NT2/D1 (cell line): ENCODE results near the gene MAGI2.
"Not testable (repeated sequence)": the region's sequence is repeated elsewhere in the genome, so short reads cannot be mapped to it uniquely, and the experiment has no call there.

ENCODE experiments used
- DNase-seq: peaks from one replicate; pipeline ENCODE4 v3.0.0-alpha.2; 2011; ENCODE audit warnings: low read depth, low spot score
- H3K27me3 ChIP-seq: 2 replicates; pipeline ENCODE4 v1.6.0; 2011; ENCODE audit warnings: mild to moderate bottlenecking; ENCODE audit not compliant: insufficient read length, insufficient read depth
- H3K36me3 ChIP-seq: 2 replicates; pipeline ENCODE4 v1.6.1; 2011; ENCODE audit warnings: mild to moderate bottlenecking, low read length, mixed read lengths; ENCODE audit not compliant: insufficient read depth, insufficient read length
- H3K4me1 ChIP-seq: 2 replicates; pipeline ENCODE4 v1.5.1; 2011; ENCODE audit not compliant: insufficient read depth, insufficient read length
- H3K4me3 ChIP-seq: 2 replicates; pipeline ENCODE4 v1.5.1; 2011; ENCODE audit warnings: low read depth; ENCODE audit not compliant: insufficient read length
- H3K9ac ChIP-seq: 2 replicates; pipeline ENCODE4 v1.6.0; 2011; ENCODE audit warnings: low read depth; ENCODE audit not compliant: insufficient read length
- H3K9me3 ChIP-seq: 2 replicates; pipeline ENCODE4 v1.5.1; 2011; ENCODE audit warnings: mild to moderate bottlenecking, low read length; ENCODE audit not compliant: insufficient read depth
- SUZ12 ChIP-seq: IDR thresholded peaks from 2 replicates; pipeline ENCODE4 v1.6.1; 2011; ENCODE audit not compliant: insufficient read length, insufficient read depth; ENCODE audit errors: extremely low read depth
- YY1 ChIP-seq: IDR thresholded peaks from 2 replicates; pipeline ENCODE4 v1.6.1; 2011; ENCODE audit not compliant: insufficient read length, insufficient read depth
- ZNF274 ChIP-seq: IDR thresholded peaks from 2 replicates; pipeline ENCODE4 v1.6.1; 2011; ENCODE audit warnings: mild to moderate bottlenecking, low read depth, low read length

MAGI2 gene

GRCh38 chr7:78521961-78522360, 931.5 kb downstream of the MAGI2 start:
- Histone ChIP-seq H3K4me3 (no peak overlapping the region), H3K36me3 (no peaks in the 10 kb centered on the region), H3K9me3 (no peaks in the 10 kb centered on the region), H3K27me3 (no peaks in the 10 kb centered on the region), H3K9ac (no peak overlapping the region), H3K4me1 (no peaks in the 10 kb centered on the region)
- no peak for TF ChIP-seq YY1
- no peak for TF ChIP-seq ZNF274
- no peak for TF ChIP-seq SUZ12
- DNase-seq = no peak

- Histone ChIP-seq H3K4me1 (no peaks in the 10 kb centered on the region), H3K36me3 (no peaks in the 10 kb centered on the region), H3K9ac (no peak overlapping the region), H3K27me3 (no peaks in the 10 kb centered on the region), H3K9me3 (no peaks in the 10 kb centered on the region), H3K4me3 (no peak overlapping the region)
- DNase-seq = no peak
- TF ChIP-seq ZNF274 = no peak
These were observed 937.0 kb downstream of the MAGI2 start for GRCh38 chr7:78516450-78516849.

GRCh38 chr7:78514634-78515033, 938.8 kb downstream of the MAGI2 start:
- Histone ChIP-seq H3K4me3 (no peak overlapping the region), H3K27me3 (no peaks in the 10 kb centered on the region), H3K4me1 (no peaks in the 10 kb centered on the region), H3K36me3 (no peaks in the 10 kb centered on the region), H3K9ac (no peak overlapping the region), H3K9me3 (no peaks in the 10 kb centered on the region)
- TF ChIP-seq ZNF274 (no peak), YY1 (no peak), SUZ12 (no peak)
- no peak for DNase-seq

- H3K9me3 ChIP-seq = no peaks in the 10 kb centered on the region
- no peak overlapping the region for H3K4me3 ChIP-seq
- TF ChIP-seq YY1 (no peak), SUZ12 (no peak)
- peak; percentile 57 for DNase-seq
- H3K9ac ChIP-seq = no peak overlapping the region
- H3K4me1 ChIP-seq = no peaks in the 10 kb centered on the region
- H3K36me3 ChIP-seq = no peaks in the 10 kb centered on the region
- no peaks in the 10 kb centered on the region for H3K27me3 ChIP-seq
These were observed 942.8 kb downstream of the MAGI2 start for GRCh38 chr7:78510580-78511188.

GRCh38 chr7:78503301-78503700, 950.2 kb downstream of the MAGI2 start:
- not testable (repeated sequence) for H3K36me3 ChIP-seq, H3K9me3 ChIP-seq, DNase-seq, H3K9ac ChIP-seq, H3K27me3 ChIP-seq, H3K4me1 ChIP-seq, H3K4me3 ChIP-seq

GRCh38 chr7:78501064-78501463, 952.4 kb downstream of the MAGI2 start:
- no peak overlapping the region for H3K4me3 ChIP-seq
- H3K36me3 ChIP-seq = no peaks in the 10 kb centered on the region
- H3K9ac ChIP-seq = no peak overlapping the region
- no peak for DNase-seq
- no peaks in the 10 kb centered on the region for H3K4me1 ChIP-seq
- H3K9me3 ChIP-seq = no peaks in the 10 kb centered on the region
- TF ChIP-seq ZNF274 = no peak
- H3K27me3 ChIP-seq = no peaks in the 10 kb centered on the region

GRCh38 chr7:78499971-78500370, 953.5 kb downstream of the MAGI2 start:
- Histone ChIP-seq H3K27me3 (no peaks in the 10 kb centered on the region), H3K4me3 (no peak overlapping the region), H3K9ac (no peak overlapping the region), H3K9me3 (no peaks in the 10 kb centered on the region), H3K36me3 (no peaks in the 10 kb centered on the region), H3K4me1 (no peaks in the 10 kb centered on the region)
- DNase-seq = no peak
- no peak for TF ChIP-seq ZNF274
- no peak for TF ChIP-seq SUZ12
- TF ChIP-seq YY1 = no peak

- Histone ChIP-seq H3K27me3 (no peaks in the 10 kb centered on the region), H3K4me3 (no peak overlapping the region), H3K4me1 (no peaks in the 10 kb centered on the region), H3K9ac (no peak overlapping the region), H3K36me3 (no peaks in the 10 kb centered on the region), H3K9me3 (no peaks in the 10 kb centered on the region)
- TF ChIP-seq YY1 (no peak), ZNF274 (no peak), SUZ12 (no peak)
- no peak for DNase-seq
These were observed 954.2 kb downstream of the MAGI2 start for GRCh38 chr7:78499283-78499682.
